Measurements from ENCODE around the gene TRMT10C. TPM values are rescaled to one million over a fixed set of nuclear protein-coding genes. Genes with fewer than 3 reads are reported as not detected.
"Not testable (repeated sequence)": the region's sequence is repeated elsewhere in the genome, so short reads cannot be mapped to it uniquely, and the experiment has no call there.

The TRMT10C gene
- total RNA-seq, 1 donor from 2014 or later = 26.8 TPM

GRCh38 chr3:101548527-101549105 is 13.1 kb upstream of the TRMT10C start:
- Histone ChIP-seq H3K79me2 (ENCODE audit: insufficient read depth, low read length) (no peaks in the 10 kb centered on the region), H2AFZ (ENCODE audit: low read depth, low read length) (no peak overlapping the region), H3K4me2 (ENCODE audit: low read length) (no peak overlapping the region), H3K27ac (ENCODE audit: low read depth, low read length) (no peak overlapping the region), H3K4me1 (ENCODE audit: insufficient read depth, low read length) (no peaks in the 10 kb centered on the region), H3K36me3 (ENCODE audit: insufficient read depth, low read length) (no peaks in the 10 kb centered on the region), H4K20me1 (ENCODE audit: insufficient read depth, low read length) (no peaks in the 10 kb centered on the region), H3K9ac (ENCODE audit: low read length) (no peak overlapping the region), H3K4me3 (ENCODE audit: insufficient read depth, low read depth, low read length) (no peak overlapping the region), H3K27me3 (ENCODE audit: insufficient read depth, low read length) (no peaks in the 10 kb centered on the region), H3K9me3 (ENCODE audit: insufficient read depth, low read depth, low read length) (no peaks in the 10 kb centered on the region)
- no peak overlapping the region for H3K4me3 Mint-ChIP-seq (ENCODE audit: unreplicated experiment)
- H3K36me3 Mint-ChIP-seq (ENCODE audit: low read depth, unreplicated experiment) = no peaks in the 10 kb centered on the region
- no peak overlapping the region for H3K27ac Mint-ChIP-seq (ENCODE audit: unreplicated experiment)
- H3K27me3 Mint-ChIP-seq (ENCODE audit: low read depth, unreplicated experiment) = peaks cover 3% of the 10 kb centered on the region
- H3K9me3 Mint-ChIP-seq (ENCODE audit: unreplicated experiment) = peaks cover 3% of the 10 kb centered on the region
- no peak for TF ChIP-seq EZH2 (IDR thresholded peaks at IDR 0.05; ENCODE audit: insufficient read depth, low read length)
- TF ChIP-seq CTCF (IDR thresholded peaks at IDR 0.05; ENCODE audit: insufficient read depth, low read depth, low read length) = no peak
- no peaks in the 10 kb centered on the region for H3K4me1 Mint-ChIP-seq (ENCODE audit: low read depth, unreplicated experiment)
- DNase-seq (ENCODE audit: low read depth) (no peak), FAIRE-seq (no peak)

- H3K4me2 ChIP-seq (ENCODE audit: low read length) = no peak overlapping the region
Measured at GRCh38 chr3:101549473-101549872, 12.2 kb upstream of the TRMT10C start.

GRCh38 chr3:101551359-101552081 is 10.1 kb upstream of the TRMT10C start:
- H4K20me1 ChIP-seq (ENCODE audit: insufficient read depth, low read length); H3K79me2 ChIP-seq (ENCODE audit: insufficient read depth, low read length); H3K4me1 Mint-ChIP-seq (ENCODE audit: low read depth, unreplicated experiment); H3K36me3 ChIP-seq (ENCODE audit: insufficient read depth, low read length); H3K4me2 ChIP-seq (ENCODE audit: low read length); H3K36me3 Mint-ChIP-seq (ENCODE audit: low read depth, unreplicated experiment); H3K27me3 Mint-ChIP-seq (ENCODE audit: low read depth, unreplicated experiment); H3K27ac Mint-ChIP-seq (ENCODE audit: unreplicated experiment); H3K9ac ChIP-seq (ENCODE audit: low read length); H3K27ac ChIP-seq (ENCODE audit: low read depth, low read length); DNase-seq (ENCODE audit: low read depth); H3K4me3 Mint-ChIP-seq (ENCODE audit: unreplicated experiment); H2AFZ ChIP-seq (ENCODE audit: low read depth, low read length); H3K4me1 ChIP-seq (ENCODE audit: insufficient read depth, low read length); H3K9me3 ChIP-seq (ENCODE audit: insufficient read depth, low read depth, low read length); H3K27me3 ChIP-seq (ENCODE audit: insufficient read depth, low read length); H3K9me3 Mint-ChIP-seq (ENCODE audit: unreplicated experiment); FAIRE-seq; H3K4me3 ChIP-seq (ENCODE audit: insufficient read depth, low read depth, low read length): not testable (repeated sequence)

More at GRCh38 chr3:101549473-101549872, 12.2 kb upstream of the TRMT10C start:
- Mint-ChIP-seq H3K4me3 (ENCODE audit: unreplicated experiment) (no peak overlapping the region), H3K9me3 (ENCODE audit: unreplicated experiment) (peaks cover 3% of the 10 kb centered on the region), H3K27ac (ENCODE audit: unreplicated experiment) (no peak overlapping the region), H3K4me1 (ENCODE audit: low read depth, unreplicated experiment) (no peaks in the 10 kb centered on the region), H3K27me3 (ENCODE audit: low read depth, unreplicated experiment) (peaks cover 3% of the 10 kb centered on the region), H3K36me3 (ENCODE audit: low read depth, unreplicated experiment) (no peaks in the 10 kb centered on the region)
- no peaks in the 10 kb centered on the region for H3K9me3 ChIP-seq (ENCODE audit: insufficient read depth, low read depth, low read length)
- H3K27ac ChIP-seq (ENCODE audit: low read depth, low read length) = no peak overlapping the region
- no peaks in the 10 kb centered on the region for H3K79me2 ChIP-seq (ENCODE audit: insufficient read depth, low read length)
- TF ChIP-seq CTCF (IDR thresholded peaks at IDR 0.05; ENCODE audit: insufficient read depth, low read depth, low read length) (no peak), EZH2 (IDR thresholded peaks at IDR 0.05; ENCODE audit: insufficient read depth, low read length) (no peak)
- DNase-seq (ENCODE audit: low read depth) (no peak), FAIRE-seq (no peak)
- no peaks in the 10 kb centered on the region for H3K36me3 ChIP-seq (ENCODE audit: insufficient read depth, low read length)
- H3K4me3 ChIP-seq (ENCODE audit: insufficient read depth, low read depth, low read length) = no peak overlapping the region
- H3K4me1 ChIP-seq (ENCODE audit: insufficient read depth, low read length) = no peaks in the 10 kb centered on the region
- H3K27me3 ChIP-seq (ENCODE audit: insufficient read depth, low read length) = no peaks in the 10 kb centered on the region
- no peak overlapping the region for H3K9ac ChIP-seq (ENCODE audit: low read length)
- H2AFZ ChIP-seq (ENCODE audit: low read depth, low read length) = no peak overlapping the region
- H4K20me1 ChIP-seq (ENCODE audit: insufficient read depth, low read length) = no peaks in the 10 kb centered on the region

- H3K9me3 ChIP-seq (ENCODE audit: insufficient read depth, low read depth, low read length); H3K27ac ChIP-seq (ENCODE audit: low read depth, low read length); H3K4me1 ChIP-seq (ENCODE audit: insufficient read depth, low read length); H3K4me3 ChIP-seq (ENCODE audit: insufficient read depth, low read depth, low read length); H3K79me2 ChIP-seq (ENCODE audit: insufficient read depth, low read length); H3K36me3 Mint-ChIP-seq (ENCODE audit: low read depth, unreplicated experiment); H3K27me3 Mint-ChIP-seq (ENCODE audit: low read depth, unreplicated experiment); FAIRE-seq; H4K20me1 ChIP-seq (ENCODE audit: insufficient read depth, low read length); H3K27me3 ChIP-seq (ENCODE audit: insufficient read depth, low read length); H3K4me1 Mint-ChIP-seq (ENCODE audit: low read depth, unreplicated experiment); H3K4me3 Mint-ChIP-seq (ENCODE audit: unreplicated experiment); H3K9ac ChIP-seq (ENCODE audit: low read length); H3K27ac Mint-ChIP-seq (ENCODE audit: unreplicated experiment); H3K4me2 ChIP-seq (ENCODE audit: low read length); H2AFZ ChIP-seq (ENCODE audit: low read depth, low read length); H3K36me3 ChIP-seq (ENCODE audit: insufficient read depth, low read length); DNase-seq (ENCODE audit: low read depth); H3K9me3 Mint-ChIP-seq (ENCODE audit: unreplicated experiment): not testable (repeated sequence)
Measured at GRCh38 chr3:101553381-101553780, 8.3 kb upstream of the TRMT10C start.
